ENCODE data around the gene CCDC102A.

Gene CCDC102A

GRCh38 chr16:57507136-57508034 is 29.0 kb downstream of the CCDC102A start:
- H3K4me3 ChIP-seq (ENCODE audit: low read depth, low read length) = no peak overlapping the region
- no peak for TF ChIP-seq CTCF (conservative IDR thresholded peaks at IDR 0.05; ENCODE audit: low read depth, low read length)
- DNase-seq (ENCODE audit: low read depth) = no peak

- DNase-seq (ENCODE audit: low read depth) = no peak
- TF ChIP-seq CTCF (conservative IDR thresholded peaks at IDR 0.05; ENCODE audit: low read depth, low read length) = no peak
- no peak overlapping the region for H3K4me3 ChIP-seq (ENCODE audit: low read depth, low read length)
Observed at GRCh38 chr16:57505169-57505568, 31.2 kb downstream of the CCDC102A start.

DNA sequence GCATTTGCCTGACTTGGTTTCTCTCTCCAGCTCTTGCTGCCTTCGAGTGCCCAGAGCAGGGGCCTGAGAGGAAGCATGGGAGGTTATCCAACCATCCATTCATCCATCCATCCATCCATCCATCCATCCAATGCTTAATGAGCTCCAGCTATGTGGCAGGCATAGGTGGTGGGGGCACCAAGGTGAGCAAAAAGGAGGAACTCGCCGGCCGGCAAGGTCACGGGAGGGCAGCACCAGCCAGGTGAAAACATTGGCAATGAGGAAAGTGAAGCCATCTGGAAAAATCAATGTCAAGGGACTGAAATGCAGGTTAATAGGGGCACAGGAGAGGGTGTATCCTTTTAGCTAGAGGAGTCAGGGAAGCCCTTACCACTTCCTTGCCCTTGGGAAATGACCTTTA is 31.9 kb downstream of the CCDC102A start:
- DNase-seq (ENCODE audit: low read depth) = no peak
- no peak for TF ChIP-seq CTCF (conservative IDR thresholded peaks at IDR 0.05; ENCODE audit: low read depth, low read length)
- H3K4me3 ChIP-seq (ENCODE audit: low read depth, low read length) = no peak overlapping the region

GRCh38 chr16:57504001-57504400 is 32.4 kb downstream of the CCDC102A start:
- no peak for DNase-seq (ENCODE audit: low read depth)
- H3K4me3 ChIP-seq (ENCODE audit: low read depth, low read length) = no peak overlapping the region
- no peak for TF ChIP-seq CTCF (conservative IDR thresholded peaks at IDR 0.05; ENCODE audit: low read depth, low read length)

GRCh38 chr16:57503366-57503765 is 33.0 kb downstream of the CCDC102A start:
- no peak overlapping the region for H3K4me3 ChIP-seq (ENCODE audit: low read depth, low read length)
- no peak for TF ChIP-seq CTCF (conservative IDR thresholded peaks at IDR 0.05; ENCODE audit: low read depth, low read length)
- no peak for DNase-seq (ENCODE audit: low read depth)

- TF ChIP-seq CTCF (conservative IDR thresholded peaks at IDR 0.05; ENCODE audit: low read depth, low read length) = no peak
- H3K4me3 ChIP-seq (ENCODE audit: low read depth, low read length) = no peak overlapping the region
- no peak for DNase-seq (ENCODE audit: low read depth)
Observed at GRCh38 chr16:57502048-57502775, 34.2 kb downstream of the CCDC102A start.

Data from choroid plexus epithelial cell (primary cell).